ENCODE measurements around the gene TOX3.

Gene TOX3

DNA sequence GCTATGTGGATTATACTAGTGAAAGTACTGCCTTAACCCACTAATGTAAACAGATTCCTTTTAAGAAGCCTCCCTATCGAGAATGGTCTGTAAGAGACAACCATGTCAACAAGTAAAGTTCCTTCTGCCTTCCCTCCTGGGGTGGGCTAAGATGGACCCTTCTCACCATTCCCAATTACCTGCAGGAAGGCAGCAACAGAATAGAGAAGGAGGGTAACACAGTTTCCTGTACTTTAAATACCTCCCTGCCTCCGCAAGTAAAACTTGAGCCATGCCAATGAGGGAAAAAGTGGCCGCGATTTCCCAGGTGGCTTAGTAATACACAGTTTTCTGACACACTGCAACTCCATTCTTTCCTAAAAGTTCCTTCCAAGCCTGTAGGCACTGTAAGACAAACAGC lies 45.2 kb downstream of the TOX3 start:
- TF ChIP-seq CTCF (IDR thresholded peaks at IDR 0.05): no peak
- H3K4me3 ChIP-seq: no peak overlapping the region
- DNase-seq (ENCODE audit: low spot score): no peak
- no peak overlapping the region for H3K27ac ChIP-seq

- TF ChIP-seq CTCF (IDR thresholded peaks at IDR 0.05): no peak
- Histone ChIP-seq H3K27ac (no peak overlapping the region), H3K4me3 (no peak overlapping the region)
- DNase-seq (ENCODE audit: low spot score): no peak
Observed at GRCh38 chr16:52500963-52501362, 46.0 kb downstream of the TOX3 start.

GRCh38 chr16:52499060-52499440 lies 47.9 kb downstream of the TOX3 start:
- H3K27ac ChIP-seq: no peak overlapping the region

GRCh38 chr16:52498328-52499059 lies 48.4 kb downstream of the TOX3 start:
- TF ChIP-seq CTCF (IDR thresholded peaks at IDR 0.05): no peak
- Histone ChIP-seq H3K4me3 (no peak overlapping the region), H3K27ac (no peak overlapping the region)
- DNase-seq (ENCODE audit: low spot score): no peak

More at GRCh38 chr16:52499060-52499440, 47.9 kb downstream of the TOX3 start:
- no peak for TF ChIP-seq CTCF (IDR thresholded peaks at IDR 0.05)
- H3K4me3 ChIP-seq: no peak overlapping the region
- DNase-seq (ENCODE audit: low spot score): no peak

GRCh38 chr16:52497067-52497816 lies 49.7 kb downstream of the TOX3 start:
- TF ChIP-seq CTCF (IDR thresholded peaks at IDR 0.05): no peak
- DNase-seq (ENCODE audit: low spot score): no peak
- Histone ChIP-seq H3K4me3 (no peak overlapping the region), H3K27ac (no peak overlapping the region)

DNA sequence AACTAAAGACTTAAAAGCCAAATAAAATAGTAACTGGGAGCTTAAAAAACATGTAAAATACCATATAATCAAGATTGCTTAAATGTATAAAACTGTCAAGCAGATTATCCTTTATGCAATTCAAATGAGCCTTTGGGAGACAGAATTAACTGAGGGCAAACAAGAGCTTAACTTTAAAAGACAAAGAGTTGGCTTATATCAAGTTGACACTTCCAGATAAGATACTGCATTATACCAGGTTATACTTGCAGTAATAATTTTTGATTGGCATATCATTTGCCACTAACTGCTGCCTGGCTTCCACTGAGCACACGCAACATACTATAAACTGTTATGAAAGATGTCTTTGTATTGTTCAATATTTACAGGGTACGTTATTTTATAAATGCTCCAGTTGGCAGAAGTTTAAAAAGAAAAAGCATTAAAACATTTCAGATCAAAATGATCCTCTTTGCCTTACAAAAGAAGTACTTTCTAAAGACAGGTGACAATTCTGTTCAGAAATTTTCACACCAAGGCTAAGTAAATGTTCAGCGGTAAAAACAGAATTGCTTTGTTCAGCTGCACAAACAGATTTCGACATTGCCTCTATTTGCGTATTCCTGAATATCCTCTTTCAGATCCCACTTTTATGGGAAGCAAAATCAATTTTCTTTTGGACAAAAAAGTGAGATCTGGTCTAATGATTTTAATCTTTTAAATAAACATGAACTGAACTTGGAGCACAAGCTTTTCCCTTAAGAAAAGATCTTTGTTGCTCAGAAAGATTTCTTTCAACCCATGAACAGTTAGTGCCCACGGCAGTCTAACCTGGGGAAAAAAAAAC lies 50.7 kb downstream of the TOX3 start:
- Histone ChIP-seq H3K27ac (no peak overlapping the region), H3K4me3 (no peak overlapping the region)
- TF ChIP-seq CTCF (IDR thresholded peaks at IDR 0.05): no peak
- no peak for DNase-seq (ENCODE audit: low spot score)

Measured in coronary artery (tissue), 2 donors.